Neural progenitor cell (in vitro differentiated cells): ENCODE data around the gene NHLH1.

Experiments used
- EZH2 ChIP-seq: fragments of 200-600 bp; sonication (generic); IDR thresholded peaks from 2 replicates; pipeline ENCODE4 v1.6.1; 2017; ENCODE audit warnings: antibody characterized with exemption, mild to moderate bottlenecking, moderate library complexity
- EZH2phosphoT487 ChIP-seq: fragments of 200-600 bp; sonication (generic); IDR thresholded peaks from 2 replicates; pipeline ENCODE4 v1.6.1; 2017; ENCODE audit warnings: antibody characterized with exemption
- TF ChIP-seq, protein P1 (sequence below): fragments of 200-600 bp; sonication (generic); IDR thresholded peaks from 2 replicates; pipeline ENCODE4 v1.5.1; 2017; ENCODE audit warnings: antibody characterized with exemption, mild to moderate bottlenecking

DNA sequence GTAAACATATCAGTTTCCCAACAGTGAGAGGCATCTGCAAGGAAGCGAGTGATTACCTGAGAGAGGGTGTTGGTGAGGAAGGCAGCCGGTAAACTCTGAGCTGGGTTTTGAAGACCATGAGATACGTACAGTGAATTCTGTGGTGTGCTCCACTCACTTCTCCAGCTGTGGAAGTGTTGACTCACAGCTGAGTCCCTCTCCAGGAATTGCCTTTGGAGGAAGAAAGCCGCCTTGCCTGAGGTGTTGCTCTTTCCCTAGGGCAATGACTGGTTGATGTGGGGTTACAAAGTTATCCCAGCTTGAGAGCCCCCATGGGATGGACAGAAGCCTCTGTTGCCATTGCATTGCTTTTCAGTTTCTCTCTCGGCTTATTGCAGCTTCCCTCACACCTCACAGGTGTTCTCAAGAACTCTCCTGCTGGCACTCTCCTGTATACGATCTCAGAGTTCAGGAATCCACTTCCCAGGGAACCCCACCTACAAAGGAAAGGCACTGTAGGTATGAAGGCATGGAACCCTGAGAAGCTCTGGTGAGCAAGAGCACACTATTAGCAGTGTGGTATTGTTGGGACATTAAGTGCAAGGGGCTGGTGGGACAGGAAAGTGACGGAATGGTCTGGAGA, 10.8 kb downstream of the NHLH1 start:
- TF ChIP-seq, protein P1, sequence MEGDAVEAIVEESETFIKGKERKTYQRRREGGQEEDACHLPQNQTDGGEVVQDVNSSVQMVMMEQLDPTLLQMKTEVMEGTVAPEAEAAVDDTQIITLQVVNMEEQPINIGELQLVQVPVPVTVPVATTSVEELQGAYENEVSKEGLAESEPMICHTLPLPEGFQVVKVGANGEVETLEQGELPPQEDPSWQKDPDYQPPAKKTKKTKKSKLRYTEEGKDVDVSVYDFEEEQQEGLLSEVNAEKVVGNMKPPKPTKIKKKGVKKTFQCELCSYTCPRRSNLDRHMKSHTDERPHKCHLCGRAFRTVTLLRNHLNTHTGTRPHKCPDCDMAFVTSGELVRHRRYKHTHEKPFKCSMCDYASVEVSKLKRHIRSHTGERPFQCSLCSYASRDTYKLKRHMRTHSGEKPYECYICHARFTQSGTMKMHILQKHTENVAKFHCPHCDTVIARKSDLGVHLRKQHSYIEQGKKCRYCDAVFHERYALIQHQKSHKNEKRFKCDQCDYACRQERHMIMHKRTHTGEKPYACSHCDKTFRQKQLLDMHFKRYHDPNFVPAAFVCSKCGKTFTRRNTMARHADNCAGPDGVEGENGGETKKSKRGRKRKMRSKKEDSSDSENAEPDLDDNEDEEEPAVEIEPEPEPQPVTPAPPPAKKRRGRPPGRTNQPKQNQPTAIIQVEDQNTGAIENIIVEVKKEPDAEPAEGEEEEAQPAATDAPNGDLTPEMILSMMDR = no peak
- TF ChIP-seq EZH2 = no peak
- no peak for TF ChIP-seq EZH2phosphoT487
